Ramos (cell line): ENCODE results near the gene CDC37.

ENCODE experiments used
- in situ Hi-C: fragments of 300-500 bp; cut with MboI; formaldehyde crosslinking; loops from one replicate; pipeline ENCODE4 v1.14.3; 2022; ENCODE audit warnings: low sequenced_read_pairs; ENCODE audit not compliant: unreplicated experiment

The CDC37 gene

GRCh38 chr19:10403137-10404021, at the start of gene CDC37:
Gene CDC37, minus strand, starts transcription at chr19:10403542. Its CDS starts 63 bp downstream, at chr19:10403479.
- in situ Hi-C loops, result no loop called here

- in situ Hi-C loops, result no loop called here
Observed at GRCh38 chr19:10450853-10451609, 47.7 kb upstream of the CDC37 start.

- in situ Hi-C loops, result no loop called here
Observed at GRCh38 chr19:10450191-10450852, 47.0 kb upstream of the CDC37 start.

- in situ Hi-C loops, result no loop called here
Observed at GRCh38 chr19:10449037-10449436, 45.7 kb upstream of the CDC37 start.

GRCh38 chr19:10442698-10443097, 39.4 kb upstream of the CDC37 start:
- in situ Hi-C loops, result no loop called here

GRCh38 chr19:10439588-10439987, 36.2 kb upstream of the CDC37 start:
- in situ Hi-C loops, result no loop called here

- in situ Hi-C loops, result no loop called here
Observed at GRCh38 chr19:10433131-10433536, 29.8 kb upstream of the CDC37 start.

GRCh38 chr19:10432736-10433130, 29.4 kb upstream of the CDC37 start:
- in situ Hi-C loops, result no loop called here

GRCh38 chr19:10431943-10432735, 28.8 kb upstream of the CDC37 start:
- in situ Hi-C loops, result no loop called here

- in situ Hi-C loops, result no loop called here
Observed at GRCh38 chr19:10431254-10431942, 28.1 kb upstream of the CDC37 start.

GRCh38 chr19:10430505-10431253, 27.3 kb upstream of the CDC37 start:
- in situ Hi-C loops, result no loop called here

- in situ Hi-C loops, result no loop called here
Observed at GRCh38 chr19:10428996-10429381, 25.6 kb upstream of the CDC37 start.

GRCh38 chr19:10427169-10427568, 23.8 kb upstream of the CDC37 start:
- in situ Hi-C loops, result no loop called here

GRCh38 chr19:10424011-10424637, 20.8 kb upstream of the CDC37 start:
- in situ Hi-C loops, result no loop called here

GRCh38 chr19:10422846-10423245, 19.5 kb upstream of the CDC37 start:
- in situ Hi-C loops, result no loop called here

GRCh38 chr19:10422046-10422461, 18.7 kb upstream of the CDC37 start:
- in situ Hi-C loops, result no loop called here

GRCh38 chr19:10421240-10422045, 18.1 kb upstream of the CDC37 start:
- in situ Hi-C loops, result no loop called here
